Measurements from ENCODE around the gene CFAP20DC.

Gene CFAP20DC

GRCh38 chr3:58880182-58880581 lies 169.6 kb downstream of the CFAP20DC start:
- Histone ChIP-seq H3K36me3 (ENCODE audit: control insufficient read depth, insufficient read depth, low read length) (no peaks in the 10 kb centered on the region), H3K4me1 (ENCODE audit: control insufficient read depth, insufficient read depth, low read length) (no peaks in the 10 kb centered on the region), H3K27me3 (ENCODE audit: control insufficient read depth, insufficient read depth, low read length) (no peaks in the 10 kb centered on the region), H3K4me3 (ENCODE audit: low read length) (no peak overlapping the region), H3K9me3 (ENCODE audit: control insufficient read depth, insufficient read depth, low read length) (no peaks in the 10 kb centered on the region), H3K27ac (ENCODE audit: low read length) (no peak overlapping the region)
- no peak for DNase-seq (ENCODE audit: low read depth, low spot score)
- no CpG with 5 or more reads among the region's 1 CpG for WGBS (ENCODE audit: insufficient coverage, insufficient read length)

GRCh38 chr3:58874795-58875194 lies 175.0 kb downstream of the CFAP20DC start:
- Histone ChIP-seq H3K4me3 (ENCODE audit: low read length) (no peak overlapping the region), H3K27ac (ENCODE audit: low read length) (no peak overlapping the region), H3K9me3 (ENCODE audit: control insufficient read depth, insufficient read depth, low read length) (no peaks in the 10 kb centered on the region), H3K36me3 (ENCODE audit: control insufficient read depth, insufficient read depth, low read length) (no peaks in the 10 kb centered on the region), H3K4me1 (ENCODE audit: control insufficient read depth, insufficient read depth, low read length) (no peaks in the 10 kb centered on the region), H3K27me3 (ENCODE audit: control insufficient read depth, insufficient read depth, low read length) (no peaks in the 10 kb centered on the region)
- no peak for DNase-seq (ENCODE audit: low read depth, low spot score)
- no CpG with 5 or more reads among the region's 2 CpGs for WGBS (ENCODE audit: insufficient coverage, insufficient read length)

DNA sequence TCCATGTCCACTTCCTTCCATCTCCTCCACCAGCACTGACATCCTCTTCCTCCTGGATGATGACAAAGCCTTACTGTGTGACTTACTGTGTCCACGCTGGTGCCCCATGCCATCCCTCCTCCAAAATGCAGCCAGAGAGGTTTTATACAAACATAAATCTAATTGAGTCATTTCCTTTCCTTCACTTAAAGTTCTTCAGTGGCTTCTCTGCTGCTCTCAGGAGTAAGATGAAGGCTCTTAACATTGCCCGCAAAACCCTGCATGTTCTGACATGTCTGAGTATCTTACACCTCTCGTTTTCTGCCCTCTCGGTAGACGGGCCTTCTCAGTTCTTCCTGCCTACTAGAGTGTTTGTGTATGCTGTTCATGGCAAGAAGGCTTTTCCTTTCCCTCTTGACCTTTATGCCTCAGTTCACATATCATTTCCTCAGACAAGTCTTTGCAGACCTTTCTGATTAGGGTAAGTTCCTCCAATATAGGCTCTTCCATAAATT lies 175.5 kb downstream of the CFAP20DC start:
- Histone ChIP-seq H3K27ac (ENCODE audit: low read length) (no peak overlapping the region), H3K9me3 (ENCODE audit: control insufficient read depth, insufficient read depth, low read length) (no peaks in the 10 kb centered on the region), H3K27me3 (ENCODE audit: control insufficient read depth, insufficient read depth, low read length) (no peaks in the 10 kb centered on the region), H3K4me1 (ENCODE audit: control insufficient read depth, insufficient read depth, low read length) (no peaks in the 10 kb centered on the region), H3K4me3 (ENCODE audit: low read length) (no peak overlapping the region), H3K36me3 (ENCODE audit: control insufficient read depth, insufficient read depth, low read length) (no peaks in the 10 kb centered on the region)
- no peak for DNase-seq (ENCODE audit: low read depth, low spot score)
- no CpG with 5 or more reads among the region's 5 CpGs for WGBS (ENCODE audit: insufficient coverage, insufficient read length)

- Histone ChIP-seq H3K4me3 (ENCODE audit: low read length) (no peak overlapping the region), H3K9me3 (ENCODE audit: control insufficient read depth, insufficient read depth, low read length) (no peaks in the 10 kb centered on the region), H3K36me3 (ENCODE audit: control insufficient read depth, insufficient read depth, low read length) (no peaks in the 10 kb centered on the region), H3K4me1 (ENCODE audit: control insufficient read depth, insufficient read depth, low read length) (no peaks in the 10 kb centered on the region), H3K27me3 (ENCODE audit: control insufficient read depth, insufficient read depth, low read length) (no peaks in the 10 kb centered on the region), H3K27ac (ENCODE audit: low read length) (no peak overlapping the region)
- WGBS (ENCODE audit: insufficient coverage, insufficient read length), result no CpG with 5 or more reads among the region's 5 CpGs
- DNase-seq (ENCODE audit: low read depth, low spot score), result no peak
Measured at GRCh38 chr3:58868097-58868779, 181.6 kb downstream of the CFAP20DC start.

GRCh38 chr3:58867621-58868020 lies 182.2 kb downstream of the CFAP20DC start:
- Histone ChIP-seq H3K36me3 (ENCODE audit: control insufficient read depth, insufficient read depth, low read length) (no peaks in the 10 kb centered on the region), H3K9me3 (ENCODE audit: control insufficient read depth, insufficient read depth, low read length) (no peaks in the 10 kb centered on the region), H3K27ac (ENCODE audit: low read length) (no peak overlapping the region), H3K4me1 (ENCODE audit: control insufficient read depth, insufficient read depth, low read length) (no peaks in the 10 kb centered on the region), H3K27me3 (ENCODE audit: control insufficient read depth, insufficient read depth, low read length) (no peaks in the 10 kb centered on the region), H3K4me3 (ENCODE audit: low read length) (no peak overlapping the region)
- no peak for DNase-seq (ENCODE audit: low read depth, low spot score)
- WGBS (ENCODE audit: insufficient coverage, insufficient read length), result no CpG with 5 or more reads among the region's 4 CpGs

GRCh38 chr3:58866079-58866478 lies 183.7 kb downstream of the CFAP20DC start:
- Histone ChIP-seq H3K36me3 (ENCODE audit: control insufficient read depth, insufficient read depth, low read length) (no peaks in the 10 kb centered on the region), H3K4me3 (ENCODE audit: low read length) (no peak overlapping the region), H3K4me1 (ENCODE audit: control insufficient read depth, insufficient read depth, low read length) (no peaks in the 10 kb centered on the region), H3K27me3 (ENCODE audit: control insufficient read depth, insufficient read depth, low read length) (no peaks in the 10 kb centered on the region), H3K9me3 (ENCODE audit: control insufficient read depth, insufficient read depth, low read length) (no peaks in the 10 kb centered on the region), H3K27ac (ENCODE audit: low read length) (no peak overlapping the region)
- DNase-seq (ENCODE audit: low read depth, low spot score), result no peak
- WGBS (ENCODE audit: insufficient coverage, insufficient read length), result 100% methylated on average over 1 of the region's 2 CpGs

DNA sequence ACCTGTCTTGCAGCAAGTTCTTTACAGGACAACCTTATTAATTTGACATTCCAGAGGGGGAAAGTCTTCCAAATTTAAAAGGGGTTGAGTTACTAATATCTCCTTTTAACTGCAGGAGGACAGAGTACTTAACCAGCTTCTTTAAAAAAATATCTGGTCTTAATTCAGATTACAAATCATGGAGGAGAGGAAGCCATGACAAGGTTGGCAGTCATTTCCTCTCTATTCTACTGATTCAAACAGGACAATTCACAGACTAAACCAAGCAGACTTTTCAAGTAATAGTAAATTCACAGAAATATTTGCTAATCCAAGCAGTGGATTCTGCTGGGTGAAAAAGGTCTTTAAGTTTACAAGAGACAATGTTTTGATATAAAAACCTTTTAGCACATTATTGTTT lies 185.3 kb downstream of the CFAP20DC start:
- H3K27me3 ChIP-seq (ENCODE audit: control insufficient read depth, insufficient read depth, low read length), result no peaks in the 10 kb centered on the region
- H3K9me3 ChIP-seq (ENCODE audit: control insufficient read depth, insufficient read depth, low read length), result no peaks in the 10 kb centered on the region
- no peak overlapping the region for H3K4me3 ChIP-seq (ENCODE audit: low read length)
- no peaks in the 10 kb centered on the region for H3K4me1 ChIP-seq (ENCODE audit: control insufficient read depth, insufficient read depth, low read length)
- no peak for DNase-seq (ENCODE audit: low read depth, low spot score)
- no peak overlapping the region for H3K27ac ChIP-seq (ENCODE audit: low read length)
- no peaks in the 10 kb centered on the region for H3K36me3 ChIP-seq (ENCODE audit: control insufficient read depth, insufficient read depth, low read length)

DNA sequence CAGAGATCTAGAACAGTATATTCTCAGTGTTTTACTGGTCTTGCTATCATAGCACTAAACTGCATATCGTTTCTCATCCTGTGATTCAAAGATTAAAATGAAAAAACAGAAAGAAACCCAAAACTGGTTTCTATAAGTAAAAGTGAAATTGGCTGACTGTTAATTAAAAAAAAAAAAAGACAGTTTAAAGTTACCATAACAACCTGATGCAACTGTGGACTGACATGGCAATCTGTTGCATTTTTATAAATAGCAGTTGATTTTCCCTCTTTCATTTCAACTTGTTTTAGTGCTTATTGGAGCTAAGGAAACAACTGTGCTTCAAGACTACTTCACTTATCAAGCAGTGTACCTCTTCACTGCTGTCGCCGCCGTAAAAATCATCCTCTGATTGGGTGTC lies 186.6 kb downstream of the CFAP20DC start:
- Histone ChIP-seq H3K4me1 (ENCODE audit: control insufficient read depth, insufficient read depth, low read length) (no peaks in the 10 kb centered on the region), H3K9me3 (ENCODE audit: control insufficient read depth, insufficient read depth, low read length) (no peaks in the 10 kb centered on the region), H3K27ac (ENCODE audit: low read length) (no peak overlapping the region), H3K4me3 (ENCODE audit: low read length) (no peak overlapping the region), H3K27me3 (ENCODE audit: control insufficient read depth, insufficient read depth, low read length) (no peaks in the 10 kb centered on the region), H3K36me3 (ENCODE audit: control insufficient read depth, insufficient read depth, low read length) (no peaks in the 10 kb centered on the region)
- DNase-seq (ENCODE audit: low read depth, low spot score), result no peak
- no CpG with 5 or more reads among the region's 4 CpGs for WGBS (ENCODE audit: insufficient coverage, insufficient read length)

GRCh38 chr3:58861551-58861950 lies 188.3 kb downstream of the CFAP20DC start:
- Histone ChIP-seq H3K9me3 (ENCODE audit: control insufficient read depth, insufficient read depth, low read length) (no peaks in the 10 kb centered on the region), H3K27me3 (ENCODE audit: control insufficient read depth, insufficient read depth, low read length) (no peaks in the 10 kb centered on the region), H3K4me1 (ENCODE audit: control insufficient read depth, insufficient read depth, low read length) (no peaks in the 10 kb centered on the region), H3K27ac (ENCODE audit: low read length) (no peak overlapping the region), H3K4me3 (ENCODE audit: low read length) (no peak overlapping the region), H3K36me3 (ENCODE audit: control insufficient read depth, insufficient read depth, low read length) (no peaks in the 10 kb centered on the region)
- DNase-seq (ENCODE audit: low read depth, low spot score), result no peak
- no CpG with 5 or more reads among the region's 3 CpGs for WGBS (ENCODE audit: insufficient coverage, insufficient read length)

DNA sequence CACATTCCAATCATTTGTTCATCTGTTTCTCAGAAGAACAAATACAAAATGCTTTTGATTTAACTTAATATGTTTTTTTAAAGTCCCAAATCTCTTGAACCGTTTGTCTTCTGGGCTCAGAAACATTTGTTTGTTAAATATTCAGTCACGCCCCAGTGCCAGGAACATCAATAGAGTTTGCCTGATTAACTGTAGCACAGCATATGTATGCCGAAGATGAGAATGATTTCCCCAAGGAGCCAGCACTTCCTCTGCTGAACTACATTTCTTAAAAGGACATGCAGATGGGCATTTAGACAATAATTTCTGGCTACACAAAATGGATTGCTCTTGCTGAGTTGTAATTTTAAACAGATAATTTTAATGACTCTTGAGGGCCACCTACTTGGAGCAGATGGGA lies 191.7 kb downstream of the CFAP20DC start:
- no peaks in the 10 kb centered on the region for H3K27me3 ChIP-seq (ENCODE audit: control insufficient read depth, insufficient read depth, low read length)
- no peak overlapping the region for H3K4me3 ChIP-seq (ENCODE audit: low read length)
- H3K27ac ChIP-seq (ENCODE audit: low read length), result no peak overlapping the region
- no peak for DNase-seq (ENCODE audit: low read depth, low spot score)
- H3K4me1 ChIP-seq (ENCODE audit: control insufficient read depth, insufficient read depth, low read length), result no peaks in the 10 kb centered on the region
- H3K9me3 ChIP-seq (ENCODE audit: control insufficient read depth, insufficient read depth, low read length), result no peaks in the 10 kb centered on the region
- WGBS (ENCODE audit: insufficient coverage, insufficient read length), result no CpG with 5 or more reads among the region's 3 CpGs
- no peaks in the 10 kb centered on the region for H3K36me3 ChIP-seq (ENCODE audit: control insufficient read depth, insufficient read depth, low read length)

DNA sequence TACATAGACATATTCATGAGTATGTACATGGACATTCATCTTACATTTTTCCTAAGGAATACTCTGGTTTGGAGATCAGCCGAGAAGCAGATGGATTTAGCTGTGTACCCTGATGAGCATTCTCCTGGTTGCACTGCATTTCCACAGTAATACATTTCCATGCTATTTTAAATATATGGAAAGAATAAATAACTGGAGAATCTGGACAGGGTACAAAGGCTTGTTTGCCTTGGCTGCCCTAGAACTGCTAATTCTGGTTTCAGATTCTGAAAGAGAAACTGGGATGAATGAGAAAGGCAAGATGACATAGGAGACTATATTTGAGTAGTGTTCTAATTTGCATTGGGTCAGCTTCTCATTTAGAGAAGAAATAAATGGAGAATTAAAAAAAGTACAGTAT lies 192.4 kb downstream of the CFAP20DC start:
- Histone ChIP-seq H3K27ac (ENCODE audit: low read length) (no peak overlapping the region), H3K36me3 (ENCODE audit: control insufficient read depth, insufficient read depth, low read length) (no peaks in the 10 kb centered on the region), H3K27me3 (ENCODE audit: control insufficient read depth, insufficient read depth, low read length) (no peaks in the 10 kb centered on the region), H3K4me3 (ENCODE audit: low read length) (no peak overlapping the region), H3K4me1 (ENCODE audit: control insufficient read depth, insufficient read depth, low read length) (no peaks in the 10 kb centered on the region), H3K9me3 (ENCODE audit: control insufficient read depth, insufficient read depth, low read length) (no peaks in the 10 kb centered on the region)
- no peak for DNase-seq (ENCODE audit: low read depth, low spot score)
- WGBS (ENCODE audit: insufficient coverage, insufficient read length), result no CpG with 5 or more reads among the region's 1 CpG
